LNCaP clone FGC (cell line): ENCODE measurements around the gene AGBL4.
"Not testable (repeated sequence)": the region's sequence is repeated elsewhere in the genome, so short reads cannot be mapped to it uniquely, and the experiment has no call there.

Experiments used
- DNase-seq: peaks from one replicate; pipeline ENCODE4 v3.0.0-alpha.2; 2011; ENCODE audit warnings: low read depth
- H3K4me3 ChIP-seq: 2 replicates; pipeline ENCODE4 v1.5.1; 2011; ENCODE audit warnings: mild to moderate bottlenecking, low read depth, low read length, control low read depth
- TF ChIP-seq, protein P1 (sequence below): IDR thresholded peaks from 2 replicates; pipeline ENCODE4 v1.5.1; 2012; ENCODE audit warnings: mild to moderate bottlenecking; ENCODE audit not compliant: control insufficient read depth, insufficient read depth; ENCODE audit errors: extremely low read depth

Gene AGBL4

GRCh38 chr1:49298304-49298703, 725.5 kb downstream of the AGBL4 start:
- peak; percentile 1 for DNase-seq
- TF ChIP-seq, protein P1, sequence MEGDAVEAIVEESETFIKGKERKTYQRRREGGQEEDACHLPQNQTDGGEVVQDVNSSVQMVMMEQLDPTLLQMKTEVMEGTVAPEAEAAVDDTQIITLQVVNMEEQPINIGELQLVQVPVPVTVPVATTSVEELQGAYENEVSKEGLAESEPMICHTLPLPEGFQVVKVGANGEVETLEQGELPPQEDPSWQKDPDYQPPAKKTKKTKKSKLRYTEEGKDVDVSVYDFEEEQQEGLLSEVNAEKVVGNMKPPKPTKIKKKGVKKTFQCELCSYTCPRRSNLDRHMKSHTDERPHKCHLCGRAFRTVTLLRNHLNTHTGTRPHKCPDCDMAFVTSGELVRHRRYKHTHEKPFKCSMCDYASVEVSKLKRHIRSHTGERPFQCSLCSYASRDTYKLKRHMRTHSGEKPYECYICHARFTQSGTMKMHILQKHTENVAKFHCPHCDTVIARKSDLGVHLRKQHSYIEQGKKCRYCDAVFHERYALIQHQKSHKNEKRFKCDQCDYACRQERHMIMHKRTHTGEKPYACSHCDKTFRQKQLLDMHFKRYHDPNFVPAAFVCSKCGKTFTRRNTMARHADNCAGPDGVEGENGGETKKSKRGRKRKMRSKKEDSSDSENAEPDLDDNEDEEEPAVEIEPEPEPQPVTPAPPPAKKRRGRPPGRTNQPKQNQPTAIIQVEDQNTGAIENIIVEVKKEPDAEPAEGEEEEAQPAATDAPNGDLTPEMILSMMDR: no peak
- no peak overlapping the region for H3K4me3 ChIP-seq

GRCh38 chr1:49297783-49298182, 726.0 kb downstream of the AGBL4 start:
- peak; percentile 3 for DNase-seq
- TF ChIP-seq, protein P1: no peak
- no peak overlapping the region for H3K4me3 ChIP-seq

- DNase-seq: no peak
- no peak overlapping the region for H3K4me3 ChIP-seq
- TF ChIP-seq, protein P1: no peak
These were observed 729.2 kb downstream of the AGBL4 start for GRCh38 chr1:49294539-49294938.

- H3K4me3 ChIP-seq: no peak overlapping the region
- TF ChIP-seq, protein P1: no peak
- no peak for DNase-seq
These were observed 730.7 kb downstream of the AGBL4 start for GRCh38 chr1:49293016-49293415.

DNA sequence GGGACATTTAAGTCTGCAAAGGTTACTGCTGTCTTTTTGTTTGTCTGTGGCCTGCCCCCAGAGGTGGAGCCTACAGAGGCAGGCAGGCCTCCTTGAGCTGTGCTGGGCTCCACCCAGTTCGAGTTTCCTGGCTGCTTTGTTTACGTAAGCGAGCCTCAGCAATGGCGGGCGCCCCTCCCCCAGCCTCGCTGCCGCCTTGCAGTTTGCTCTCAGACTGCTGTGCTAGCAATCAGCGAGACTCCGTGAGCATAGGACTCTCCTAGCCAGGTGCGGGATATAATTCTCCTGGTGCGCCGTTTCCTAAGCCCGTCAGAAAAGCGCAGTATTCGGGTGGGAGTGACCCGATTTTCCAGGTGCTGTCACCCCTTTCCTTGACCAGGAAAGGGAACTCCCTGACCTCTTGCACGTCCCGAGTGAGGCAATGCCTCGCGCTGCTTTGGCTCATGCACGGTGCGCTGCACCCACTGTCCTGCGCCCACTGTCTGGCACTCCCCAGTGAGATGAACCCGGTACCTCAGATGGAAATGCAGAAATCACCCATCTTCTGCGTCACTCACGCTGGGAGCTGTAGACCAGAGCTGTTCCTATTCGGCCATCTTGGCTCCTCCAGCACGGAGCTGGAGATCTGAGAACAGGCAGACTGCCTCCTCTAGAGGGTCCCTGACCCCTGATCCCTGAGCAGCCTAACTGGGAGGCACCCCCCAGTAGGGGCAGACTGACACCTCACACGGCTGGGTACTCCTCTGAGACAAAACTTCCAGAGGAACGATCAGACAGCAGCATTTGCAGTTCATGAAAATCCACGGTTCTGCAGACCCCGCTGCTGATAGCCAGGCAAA, 766.3 kb downstream of the AGBL4 start:
- DNase-seq: not testable (repeated sequence)

DNA sequence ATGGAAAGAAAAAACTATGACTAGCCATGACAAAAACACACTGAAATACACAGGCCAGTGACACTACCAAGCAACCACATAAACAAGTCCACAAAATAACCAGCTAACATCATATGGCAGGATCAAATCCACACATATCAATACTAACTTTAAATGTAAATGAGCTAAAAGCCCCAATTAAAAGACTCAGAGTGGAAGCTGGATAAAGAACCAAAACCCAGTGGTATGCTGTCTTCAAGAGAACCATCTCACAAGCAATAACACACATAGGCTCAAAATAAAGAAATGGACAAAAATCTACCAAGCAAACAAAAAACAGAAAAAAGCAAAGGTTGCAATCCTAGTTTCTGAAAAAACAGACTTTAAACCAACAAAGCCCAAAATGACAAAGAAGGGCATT, 770.8 kb downstream of the AGBL4 start:
- DNase-seq: no peak
- TF ChIP-seq, protein P1: no peak
- H3K4me3 ChIP-seq: no peak overlapping the region

More for the DNA sequence above, 766.3 kb downstream of the AGBL4 start:
- not testable (repeated sequence) for H3K4me3 ChIP-seq

DNA sequence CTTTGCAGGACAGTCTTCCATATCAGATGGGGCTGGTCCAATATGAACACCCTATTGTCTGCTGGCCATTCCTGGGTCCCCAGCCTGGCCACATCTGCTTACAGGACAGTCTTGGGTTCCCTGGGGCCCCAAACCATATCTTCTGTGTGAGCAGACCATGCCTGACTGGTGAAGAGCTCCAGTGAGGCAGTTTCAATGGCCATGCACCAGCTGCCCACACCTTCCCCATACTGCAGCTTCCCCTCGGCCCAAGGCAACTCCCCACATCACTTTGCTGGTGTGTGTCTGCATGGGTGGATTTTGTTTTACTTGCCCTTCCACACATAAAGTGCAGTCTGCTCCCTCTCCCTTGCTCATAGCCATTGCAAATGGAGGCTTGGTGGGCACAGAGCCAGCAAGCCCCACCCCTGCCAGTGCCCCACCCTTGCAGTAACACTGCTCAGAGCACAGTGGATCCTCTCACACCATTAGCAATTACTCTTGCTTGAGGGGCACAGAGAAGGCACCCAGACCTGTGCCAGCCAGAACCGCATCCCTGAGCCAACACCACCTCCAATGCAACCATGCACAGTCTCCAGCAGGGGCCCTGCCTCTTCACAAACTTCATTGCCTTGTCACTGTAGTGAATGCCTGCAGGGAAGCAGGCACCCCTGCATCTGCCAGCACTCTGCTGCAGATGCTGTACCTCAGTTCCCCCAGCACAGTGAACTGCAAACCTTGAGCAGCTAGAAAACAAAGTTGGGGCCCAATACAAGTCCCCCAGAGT, 772.6 kb downstream of the AGBL4 start:
- no peak for DNase-seq

More for the DNA sequence above, 772.6 kb downstream of the AGBL4 start:
- TF ChIP-seq, protein P1: no peak
- H3K4me3 ChIP-seq: no peak overlapping the region
